B cell (primary cell): Measurements from ENCODE around the gene ZNF311. TPM values are rescaled to one million over a fixed set of nuclear protein-coding genes. Genes with fewer than 3 reads are reported as not detected.

Source experiments
- ATAC-seq: fragments of 200-7000 bp; cut with Tn5 transposase; one replicate; pipeline ENCODE4 v1.10.0; 2021; ENCODE audit warnings: low read depth, mild to moderate bottlenecking, moderate number of reproducible peaks, moderate library complexity
- CTCF ChIA-PET: fragments of 350-600 bp; sonication (Branson Sonifier 250); formaldehyde crosslinking; loops from one replicate; lab custom pipeline; 2021; ENCODE audit warnings: antibody characterized with exemption, inconsistent platforms; lab: Charles Lee
- POLR2A ChIA-PET: fragments of 350-600 bp; sonication (Branson Sonifier 250); formaldehyde crosslinking; loops from one replicate; lab custom pipeline; 2021; ENCODE audit warnings: antibody characterized with exemption; lab: Charles Lee
- DNase-seq: peaks from one replicate; pipeline ENCODE4 v3.0.0; 2013
- H2AFZ ChIP-seq: 2 replicates; pipeline ENCODE4 v1.6.1; 2012; ENCODE audit warnings: mild to moderate bottlenecking, low read depth, low read length; ENCODE audit not compliant: insufficient read depth, poor library complexity, severe bottlenecking
- H3K27ac ChIP-seq, 2 donors: 1 replicate in 1 of 2; 2 replicates in 1 of 2; pipeline ENCODE4 v1.5.1; 2012 to 2013; ENCODE audit warnings: low read length in 2 of 2, mild to moderate bottlenecking in 2 of 2, moderate library complexity in 1 of 2
- H3K27me3 ChIP-seq, 4 experiments: fragments of 200-600 bp in 1 of 4; sonication (generic) in 1 of 4; replicated peaks in 1 of 4; 1 replicate in 2 of 4; 2 replicates in 2 of 4; pipeline versions ENCODE4 v1.6.1 to v1.7.0; 2013 to 2016; ENCODE audit warnings: low read length in 3 of 4, mild to moderate bottlenecking in 2 of 4, mixed read lengths in 1 of 4, moderate library complexity in 1 of 4; ENCODE audit not compliant: insufficient read depth in 4 of 4, control insufficient read depth in 3 of 4; ENCODE audit errors: control extremely low read depth in 1 of 4
- H3K36me3 ChIP-seq, 2 experiments: replicated peaks in 1 of 2; 1 replicate in 1 of 2; 2 replicates in 1 of 2; pipeline versions ENCODE4 v1.6.1 to v1.7.1; 2013; ENCODE audit warnings: low read length in 1 of 2; ENCODE audit not compliant: insufficient read depth in 2 of 2, control insufficient read depth in 1 of 2; ENCODE audit errors: control extremely low read depth in 1 of 2, extremely low read depth in 1 of 2
- H3K4me1 ChIP-seq, 2 donors: fragments of 200-600 bp in 1 of 2; sonication (generic) in 1 of 2; 1 replicate in 1 of 2; 2 replicates in 1 of 2; pipeline versions ENCODE4 v1.5.1 to v1.6.1; 2013 to 2017; ENCODE audit warnings: low read length in 2 of 2; ENCODE audit not compliant: control insufficient read depth in 2 of 2, insufficient read depth in 2 of 2
- H3K4me2 ChIP-seq: replicated peaks from 2 replicates; pipeline ENCODE3; 2012; ENCODE audit warnings: mild to moderate bottlenecking, low read depth, low read length; ENCODE audit not compliant: poor library complexity, severe bottlenecking
- H3K4me3 ChIP-seq, 5 experiments: fragments of 200-600 bp in 1 of 5; sonication (generic) in 1 of 5; 1 replicate in 3 of 5; 2 replicates in 2 of 5; pipeline versions ENCODE4 v1.5.1 to v1.7.0; 2011 to 2016; ENCODE audit warnings: low read length in 4 of 5, mild to moderate bottlenecking in 4 of 5, low read depth in 2 of 5, control low read depth in 1 of 5, moderate library complexity in 1 of 5; ENCODE audit not compliant: insufficient read depth in 1 of 5; ENCODE audit errors: control extremely low read depth in 1 of 5, extremely low read depth in 1 of 5
- H3K79me2 ChIP-seq: fragments of 200-600 bp; sonication (generic); one replicate; pipeline ENCODE4 v1.6.0; 2016; ENCODE audit warnings: low read length; ENCODE audit not compliant: control insufficient read depth, insufficient read depth
- H3K9ac ChIP-seq: fragments of 200-600 bp; sonication (generic); 2 replicates; pipeline ENCODE4 v1.6.1; 2017; ENCODE audit warnings: mild to moderate bottlenecking, low read length, moderate library complexity
- H3K9me3 ChIP-seq, 3 donors: one replicate each; pipeline versions ENCODE4 v1.6.1 to v1.7.1; 2013; ENCODE audit warnings: low read length in 2 of 3; ENCODE audit not compliant: control insufficient read depth in 2 of 3, insufficient read depth in 1 of 3; ENCODE audit errors: control extremely low read depth in 1 of 3
- H4K20me1 ChIP-seq: 2 replicates; pipeline ENCODE4 v1.6.0; 2012; ENCODE audit warnings: mild to moderate bottlenecking, low read length; ENCODE audit not compliant: insufficient read depth, control insufficient read depth, poor library complexity, severe bottlenecking
- H3K27ac Mint-ChIP-seq: one replicate; pipeline ENCODE4 v1.8.0; 2021; ENCODE audit warnings: mixed read lengths
- H3K27me3 Mint-ChIP-seq: one replicate; pipeline ENCODE4 v1.8.0; 2021; ENCODE audit warnings: mixed read lengths
- H3K4me1 Mint-ChIP-seq: one replicate; pipeline ENCODE4 v1.8.0; 2021; ENCODE audit warnings: mixed read lengths
- H3K4me3 Mint-ChIP-seq: one replicate; pipeline ENCODE4 v1.8.0; 2021; ENCODE audit warnings: mixed read lengths
- H3K9me3 Mint-ChIP-seq: one replicate; pipeline ENCODE4 v1.8.0; 2022; ENCODE audit warnings: mixed read lengths; ENCODE audit not compliant: insufficient read depth
- CTCF ChIP-seq: fragments of 200-600 bp; IDR thresholded peaks from one replicate; pipeline ENCODE4 v1.8.0; 2022; ENCODE audit warnings: antibody characterized with exemption, mild to moderate bottlenecking
- EZH2 ChIP-seq: IDR thresholded peaks from 2 replicates; pipeline ENCODE4 v1.6.1; 2012; ENCODE audit warnings: borderline replicate concordance, low read depth, mild to moderate bottlenecking, moderate library complexity, low read length; ENCODE audit not compliant: insufficient read depth, poor library complexity, severe bottlenecking
- WGBS: methylation state at CpG from one replicate; pipeline ENCODE4 v1.1.5; 2013; ENCODE audit warnings: missing lambda C conversion rate; ENCODE audit not compliant: insufficient coverage; 5-methylcytosine and 5-hydroxymethylcytosine counted together
- intact Hi-C: fragments of 100-400 bp; cut with micrococcal nuclease; formaldehyde crosslinking; loops from one replicate; pipeline ENCODE4 v1.10.0; 2022
- polyA plus RNA-seq: library from polyadenylated mRNA; depleted of rRNA; stranded (reverse); fragments of >200 nt; gene quantifications from 2 replicates; pipeline ENCODE4 v1.2.3, GENCODE V29; 2012
- total RNA-seq, 2 donors: library from RNA; stranded (reverse); fragments of 120-200 nt in 1 of 2; gene quantifications; 1 replicate in 1 of 2; 2 replicates in 1 of 2; pipeline versions ENCODE4 v1.2.3 to v1.2.4, GENCODE V29; 2013 to 2022

The ZNF311 gene
- total and polyA plus RNA-seq, 2 donors (not counting 1 experiment from before 2014, with no cell fraction given): 0.17 TPM; not detected in 1

GRCh38 chr6:28995093-28995650 lies 9.9 kb downstream of the ZNF311 start:
- H3K4me3 ChIP-seq: no peak overlapping the region
- no peak overlapping the region for H3K9ac ChIP-seq
- H3K9me3 ChIP-seq: no peaks in the 10 kb centered on the region
- DNase-seq: no peak
- TF ChIP-seq CTCF: no peak
- no peak for TF ChIP-seq EZH2
- ChIA-PET POLR2A (no interaction called here), CTCF (interaction anchor here (1.5 kb wide), 1 partner anchor 10 kb away, joined by 3 read pairs; no protein-coding TSS in a partner anchor)
- Mint-ChIP-seq H3K4me1 (no peaks in the 10 kb centered on the region), H3K27me3 (peaks cover 42% of the 10 kb centered on the region), H3K27ac (no peak overlapping the region), H3K4me3 (no peak overlapping the region), H3K9me3 (no peaks in the 10 kb centered on the region)
- H3K27me3 ChIP-seq: peaks cover 0 to 11% (median 3%) of the 10 kb centered on the region in 4 experiments
- H4K20me1 ChIP-seq: no peaks in the 10 kb centered on the region
- no peaks in the 10 kb centered on the region for H3K36me3 ChIP-seq
- intact Hi-C loops: no loop called here
- WGBS: 80% methylated on average over 1 of the region's 8 CpGs
- H3K4me1 ChIP-seq: no peaks in the 10 kb centered on the region
- ATAC-seq: no peak
- no peak overlapping the region for H3K4me2 ChIP-seq
- no peak overlapping the region for H2AFZ ChIP-seq
- H3K27ac ChIP-seq: no peak overlapping the region
- H3K79me2 ChIP-seq: no peaks in the 10 kb centered on the region

- Histone ChIP-seq H3K9me3 (peaks cover 1 to 33% (median 5%) of the 10 kb centered on the region in 3 donors), H3K27me3 (peaks cover 0 to 42% (median 15%) of the 10 kb centered on the region in 4 experiments), H3K4me3 (peak overlapping the region in 3 of 5 experiments; percentile 2 to 32 (median 29)), H3K9ac (no peak overlapping the region), H3K4me2 (peak overlapping the region; percentile 69), H3K27ac (no peak overlapping the region), H4K20me1 (no peaks in the 10 kb centered on the region), H3K4me1 (peaks cover 15 to 18% of the 10 kb centered on the region in 2 donors), H3K79me2 (no peaks in the 10 kb centered on the region), H2AFZ (peak overlapping the region; percentile 26), H3K36me3 (no peaks in the 10 kb centered on the region)
- CTCF ChIA-PET: no interaction called here
- DNase-seq (peak; percentile 87), ATAC-seq (peak; percentile 79)
- H3K9me3 Mint-ChIP-seq: no peaks in the 10 kb centered on the region
- WGBS: 14% methylated on average over 35 of the region's 48 CpGs
- H3K4me1 Mint-ChIP-seq: peaks cover 23% of the 10 kb centered on the region
- H3K27me3 Mint-ChIP-seq: peaks cover 42% of the 10 kb centered on the region
- peak overlapping the region; percentile 46 for H3K27ac Mint-ChIP-seq
- peak overlapping the region; percentile 59 for H3K4me3 Mint-ChIP-seq
- POLR2A ChIA-PET: interaction anchor here (0.5 kb wide), 1 partner anchor 645 kb away, joined by 8 read pairs; no protein-coding TSS in a partner anchor
- intact Hi-C loops: loop anchor here (1.0 kb wide), 1 partner anchor 151 kb away; no protein-coding TSS in a partner anchor
- TF ChIP-seq EZH2 (no peak), CTCF (peak; percentile 71)
Measured at GRCh38 chr6:28988536-28989311, 16.4 kb downstream of the ZNF311 start.
